Pancreas (tissue), 10 donors: ENCODE results near the gene LY6G5C. TPM values are rescaled to one million over a fixed set of nuclear protein-coding genes. Genes with fewer than 3 reads are reported as not detected.

Experiments
- ATAC-seq, 4 donors: fragments of 200-7000 bp; cut with Tn5 transposase; one replicate each; pipeline versions ENCODE4 v1.8.0 to v1.9.1; 2020; ENCODE audit warnings: mild to moderate bottlenecking in 4 of 4, moderate library complexity in 4 of 4
- DNase-seq, 6 donors: peaks; one replicate each; pipeline ENCODE4 v3.0.0-alpha.2; 2020
- FAIRE-seq: peaks from 2 replicates; lab custom pipeline; 2012; peaks lifted over from hg19 to GRCh38; lab: Jason Lieb, UNC
- H3K27ac ChIP-seq, 4 donors: fragments of 200-600 bp; sonication (generic); 1 replicate in 3 of 4; 2 replicates in 1 of 4; pipeline versions ENCODE4 v1.5.0 to v1.8.0; 2020
- H3K27me3 ChIP-seq, 4 donors: fragments of 200-600 bp; one replicate each; pipeline ENCODE4 v1.8.0; 2021
- H3K36me3 ChIP-seq, 3 donors: fragments of 200-600 bp; sonication (generic) in 1 of 3; one replicate each; pipeline versions ENCODE4 v1.5.0 to v1.8.0; 2020 to 2021
- H3K4me1 ChIP-seq, 3 donors: fragments of 200-600 bp; one replicate each; pipeline ENCODE4 v1.8.0; 2021
- H3K4me3 ChIP-seq, 4 donors: fragments of 200-600 bp; sonication (generic) in 2 of 4; one replicate each; pipeline versions ENCODE4 v1.5.0 to v1.8.0; 2020 to 2021
- H3K9me3 ChIP-seq, 4 donors: fragments of 200-600 bp; one replicate each; pipeline ENCODE4 v1.8.0; 2021
- WGBS, 2 donors: extraction: QIAGEN DNeasy Blood & Tissue Kit; methylation state at CpG; one replicate each; pipeline ENCODE4 v1.1.7; 2013; 5-methylcytosine and 5-hydroxymethylcytosine counted together
- intact Hi-C, 3 donors: fragments of 100-400 bp; cut with DNase I; formaldehyde crosslinking; loops; one replicate each; pipeline versions ENCODE4 v1.11.1 to v1.14.2; 2022
- polyA plus RNA-seq, 2 donors: library from polyadenylated mRNA; stranded (reverse); fragments of 200-250 nt; gene quantifications; one replicate each; pipeline ENCODE4 v1.2.3, GENCODE V29; 2013
- total RNA-seq, 6 donors: library from RNA; stranded (reverse); fragmentation: NEBNext Ultra II Directional in 4 of 6; extraction: Animal tissue kit (Norgen Biotek cat#: 25700) in 4 of 6; gene quantifications; one replicate each; pipeline versions ENCODE4 v1.2.1 to v1.2.4, GENCODE V29; 2021 to 2023
- TF ChIP-seq, protein P1 (sequence below), 4 donors: fragments of 200-600 bp; sonication (generic) in 3 of 4; IDR thresholded peaks; one replicate each; pipeline versions ENCODE4 v1.5.0 to v1.8.0; 2021; ENCODE audit warnings: antibody characterized with exemption in 4 of 4
- donor health status: healthy with polysubstance abuse.
- donor health status: DM: no; HTN: no; CAD: no; lungs with moderate emphysema.
- donor health status: DM: no; HTN: no; CAD: no.
- donor health status: control.
- donor health status: control.
- donor health status: Bipolar disorder and iron deficiency.
- donor health status: DM: yes; HTN: yes; CAD: no.
- donor health status: DM: no; HTN: no; CAD: no.
- donor health status: DM: no; HTN: no; CAD: no.
- donor health status: DM: yes; HTN: yes; CAD: no.

Gene LY6G5C
- total and polyA plus RNA-seq, 8 donors = 1.6 to 2.9 (median 2.4) TPM

DNA sequence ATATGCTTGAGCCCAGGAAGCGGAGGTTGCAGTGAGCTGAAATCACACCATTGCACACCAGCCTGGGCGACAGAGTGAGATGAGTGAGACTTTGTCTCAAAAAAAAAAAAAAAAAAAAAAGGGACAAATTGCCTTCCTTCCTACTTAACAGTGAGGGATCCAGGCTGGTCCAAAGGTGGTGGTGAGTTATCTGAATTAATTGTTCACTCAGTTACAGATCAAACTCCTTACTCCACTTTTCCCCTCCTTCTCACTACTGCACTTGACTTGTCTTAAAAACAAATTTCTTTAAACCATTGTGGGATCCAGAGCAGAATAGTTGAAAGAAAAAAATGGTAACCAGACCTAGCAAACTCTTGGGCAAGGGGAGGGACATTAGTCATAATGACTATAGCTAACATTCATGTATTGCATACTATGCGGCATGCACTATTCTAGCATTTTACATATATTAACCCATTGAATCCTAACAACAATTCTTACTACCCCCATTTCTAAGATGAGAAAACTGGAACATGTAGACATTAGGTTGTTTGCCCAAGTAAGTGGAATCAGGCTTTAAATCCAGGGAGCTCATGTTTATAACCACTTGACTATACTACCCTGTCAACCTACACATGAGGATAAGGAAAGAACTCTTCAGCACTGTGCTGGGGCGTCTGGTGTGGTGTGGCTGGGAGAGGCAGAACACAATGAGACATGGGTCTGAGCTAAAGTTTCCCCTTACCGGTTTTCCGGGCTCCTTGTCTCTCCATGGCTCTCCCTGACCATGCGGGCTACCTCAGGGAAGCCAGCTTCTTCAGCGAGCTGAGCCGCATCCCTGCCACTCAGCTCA, 17.5 kb downstream of the LY6G5C start:
- H3K4me3 ChIP-seq = peak overlapping the region in 2 of 4 donors; percentile 66 to 72
- ATAC-seq (no peak), FAIRE-seq (no peak), DNase-seq (no peak)
- H3K36me3 ChIP-seq = peaks cover 0 to 13% (median 0%) of the 10 kb centered on the region in 3 donors
- 58 to 61% methylated on average over 9 of the region's 9 CpGs for WGBS, 2 donors
- TF ChIP-seq, protein P1, sequence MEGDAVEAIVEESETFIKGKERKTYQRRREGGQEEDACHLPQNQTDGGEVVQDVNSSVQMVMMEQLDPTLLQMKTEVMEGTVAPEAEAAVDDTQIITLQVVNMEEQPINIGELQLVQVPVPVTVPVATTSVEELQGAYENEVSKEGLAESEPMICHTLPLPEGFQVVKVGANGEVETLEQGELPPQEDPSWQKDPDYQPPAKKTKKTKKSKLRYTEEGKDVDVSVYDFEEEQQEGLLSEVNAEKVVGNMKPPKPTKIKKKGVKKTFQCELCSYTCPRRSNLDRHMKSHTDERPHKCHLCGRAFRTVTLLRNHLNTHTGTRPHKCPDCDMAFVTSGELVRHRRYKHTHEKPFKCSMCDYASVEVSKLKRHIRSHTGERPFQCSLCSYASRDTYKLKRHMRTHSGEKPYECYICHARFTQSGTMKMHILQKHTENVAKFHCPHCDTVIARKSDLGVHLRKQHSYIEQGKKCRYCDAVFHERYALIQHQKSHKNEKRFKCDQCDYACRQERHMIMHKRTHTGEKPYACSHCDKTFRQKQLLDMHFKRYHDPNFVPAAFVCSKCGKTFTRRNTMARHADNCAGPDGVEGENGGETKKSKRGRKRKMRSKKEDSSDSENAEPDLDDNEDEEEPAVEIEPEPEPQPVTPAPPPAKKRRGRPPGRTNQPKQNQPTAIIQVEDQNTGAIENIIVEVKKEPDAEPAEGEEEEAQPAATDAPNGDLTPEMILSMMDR (IDR thresholded peaks at IDR 0.05) = no peak
- no peaks in the 10 kb centered on the region for H3K9me3 ChIP-seq
- no peaks in the 10 kb centered on the region for H3K27me3 ChIP-seq
- peak overlapping the region in 1 of 4 donors; percentile 90 for H3K27ac ChIP-seq
- intact Hi-C loops = no loop called here
- peaks cover 21 to 35% (median 31%) of the 10 kb centered on the region in 3 donors for H3K4me1 ChIP-seq

DNA sequence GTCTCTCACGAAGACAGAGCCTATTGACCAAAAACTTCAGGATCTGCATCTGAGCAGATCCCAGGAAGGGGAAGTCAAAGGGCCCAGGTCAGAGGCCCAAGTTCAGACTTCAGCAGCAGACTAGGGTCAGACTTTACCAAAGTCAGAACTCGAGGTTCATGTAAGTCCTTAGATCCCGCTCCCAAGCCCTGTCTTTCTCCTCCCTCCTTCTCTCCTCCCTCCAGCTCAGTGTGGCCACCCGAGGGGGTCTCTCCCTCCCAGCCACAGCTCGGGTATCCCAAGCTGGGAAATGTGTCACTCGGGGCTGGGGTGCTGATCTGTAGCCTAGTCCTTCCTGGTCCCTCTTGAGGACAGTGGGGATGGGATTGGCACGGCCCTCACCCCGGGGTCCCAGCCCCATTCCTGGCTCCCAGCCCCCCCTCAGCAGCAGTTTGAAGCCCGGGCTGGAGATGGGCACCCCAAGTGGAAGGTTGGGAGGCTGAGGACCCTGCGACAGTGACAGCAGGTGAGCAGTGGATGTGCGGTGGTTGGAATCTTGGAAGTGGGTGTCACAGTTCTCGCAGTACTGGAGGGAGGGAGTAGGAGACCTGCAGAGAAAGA, 18.6 kb downstream of the LY6G5C start:
- H3K4me1 ChIP-seq = peaks cover 27 to 38% (median 28%) of the 10 kb centered on the region in 3 donors
- no peak for FAIRE-seq
- H3K27ac ChIP-seq = no peak overlapping the region
- WGBS, 2 donors = 82 to 91% methylated on average over 12 of the region's 12 CpGs
- DNase-seq = peak in 1 of 6 donors; percentile 22
- TF ChIP-seq, protein P1 (IDR thresholded peaks at IDR 0.05) = no peak
- H3K9me3 ChIP-seq = no peaks in the 10 kb centered on the region
- no peak overlapping the region for H3K4me3 ChIP-seq
- H3K36me3 ChIP-seq = peaks cover 0 to 2% (median 0%) of the 10 kb centered on the region in 3 donors
- no peak for ATAC-seq
- intact Hi-C loops = no loop called here
- no peaks in the 10 kb centered on the region for H3K27me3 ChIP-seq

DNA sequence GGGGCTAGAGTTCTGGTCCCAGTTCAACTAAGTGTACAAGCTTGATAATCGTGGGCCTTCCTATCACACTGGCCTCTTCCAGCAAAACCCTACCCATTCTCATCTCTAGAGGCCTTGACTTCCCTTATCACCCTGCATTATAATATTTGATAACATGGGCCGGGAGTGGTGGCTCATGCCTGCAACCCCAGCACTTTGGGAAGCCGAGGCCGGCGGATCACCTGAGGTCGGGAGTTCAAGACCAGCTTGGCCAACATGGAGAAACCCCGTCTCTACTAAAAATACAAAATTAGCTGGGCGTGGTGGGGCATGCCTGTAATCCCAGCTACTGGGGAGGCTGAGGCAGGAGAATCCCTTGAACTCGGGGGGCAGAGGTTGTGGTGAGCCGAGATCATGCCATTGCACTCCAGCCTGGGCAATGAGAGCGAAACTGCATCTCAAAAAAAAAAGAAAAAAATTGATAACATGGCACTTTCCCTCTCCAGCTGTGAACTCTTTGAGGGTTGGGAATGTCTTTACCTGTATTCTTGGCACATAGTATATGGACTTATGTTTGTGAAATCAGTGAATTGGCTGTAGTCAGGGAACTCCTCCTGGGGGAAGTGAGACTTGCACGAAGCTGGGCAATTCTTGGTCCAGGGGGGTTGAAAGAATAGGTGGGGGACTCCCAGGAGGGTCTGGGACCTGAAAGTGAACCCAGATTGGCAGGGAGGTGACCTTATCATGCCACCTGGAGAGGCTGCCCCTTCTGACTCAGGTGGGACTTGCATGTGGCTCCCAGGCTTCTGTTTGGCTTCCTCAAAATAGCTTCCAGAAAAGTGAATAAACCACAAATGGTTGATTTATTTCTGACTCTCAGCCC, 19.4 kb downstream of the LY6G5C start:
- Histone ChIP-seq H3K4me1 (peaks cover 21 to 30% (median 27%) of the 10 kb centered on the region in 3 donors), H3K27ac (peak overlapping the region in 2 of 4 donors; percentile 64 to 79), H3K36me3 (no peaks in the 10 kb centered on the region), H3K4me3 (peak overlapping the region in 1 of 4 donors; percentile 66), H3K9me3 (no peaks in the 10 kb centered on the region), H3K27me3 (no peaks in the 10 kb centered on the region)
- WGBS, 2 donors = 65 to 73% methylated on average over 12 of the region's 12 CpGs
- no peak for ATAC-seq
- FAIRE-seq = no peak
- DNase-seq = no peak
- TF ChIP-seq, protein P1 (IDR thresholded peaks at IDR 0.05) = no peak
- intact Hi-C loops = no loop called here

- no peaks in the 10 kb centered on the region for H3K27me3 ChIP-seq
- peak within 1 kb of the TSS; percentile 50 to 76 (median 64) for H3K4me3 ChIP-seq
- intact Hi-C loops = no loop called here
- no peaks in the 10 kb centered on the region for H3K36me3 ChIP-seq
- no peaks in the 10 kb centered on the region for H3K9me3 ChIP-seq
- DNase-seq = peak; percentile 82 to 94 (median 85)
- 0% methylated on average over 41 to 52 of the region's 52 CpGs for WGBS, 2 donors
- TF ChIP-seq, protein P1 (IDR thresholded peaks at IDR 0.05) = no peak
- no peak for FAIRE-seq
- H3K4me1 ChIP-seq = peaks cover 21 to 30% (median 27%) of the 10 kb centered on the region in 3 donors
- ATAC-seq = peak; percentile 78 to 84 (median 82)
- peak within 1 kb of the TSS; percentile 63 to 79 (median 66) for H3K27ac ChIP-seq
These were observed 20.2 kb downstream of the LY6G5C start, which contains the start of gene C6orf47 for GRCh38 chr6:31660381-31661261. Gene C6orf47, minus strand, starts transcription at chr6:31660778. Its CDS starts 831 bp downstream, at chr6:31659947.
